ENCODE data around the gene MTHFSD.

GRCh38 chr16:86527366-86527765 lies 27.7 kb downstream of the MTHFSD start:
- TF ChIP-seq CTCF (IDR thresholded peaks at IDR 0.05 in 8 of 11, conservative IDR thresholded peaks at IDR 0.05 in 3 of 11) (no peak), POLR2A (IDR thresholded peaks at IDR 0.05) (no peak)

Measured in spleen (tissue), 7 donors.